Subcutaneous abdominal adipose tissue (tissue), 5 donors: Measurements from ENCODE around the gene ACTG1.

Source experiments
- H3K27ac ChIP-seq: one replicate; pipeline ENCODE4 v1.7.0; 2013; ENCODE audit warnings: low read depth, mild to moderate bottlenecking, inconsistent platforms, low read length, moderate library complexity
- H3K27me3 ChIP-seq, 5 donors: one replicate each; pipeline ENCODE4 v1.7.0; 2013; ENCODE audit warnings: low read length in 5 of 5, inconsistent platforms in 1 of 5; ENCODE audit not compliant: control insufficient read depth in 5 of 5, insufficient read depth in 4 of 5
- H3K36me3 ChIP-seq, 5 donors: one replicate each; pipeline ENCODE4 v1.7.0; 2013; ENCODE audit warnings: low read length in 5 of 5; ENCODE audit not compliant: control insufficient read depth in 5 of 5, insufficient read depth in 5 of 5
- H3K4me1 ChIP-seq, 5 donors: one replicate each; pipeline ENCODE4 v1.7.0; 2013; ENCODE audit warnings: low read length in 5 of 5, mild to moderate bottlenecking in 3 of 5, moderate library complexity in 1 of 5; ENCODE audit not compliant: control insufficient read depth in 5 of 5, insufficient read depth in 5 of 5
- H3K4me3 ChIP-seq, 5 donors: one replicate each; pipeline ENCODE4 v1.7.0; 2013; ENCODE audit warnings: low read length in 5 of 5, low read depth in 1 of 5
- H3K9ac ChIP-seq, 5 donors: one replicate each; pipeline ENCODE4 v1.7.0; 2013; ENCODE audit warnings: low read length in 5 of 5, mild to moderate bottlenecking in 4 of 5, moderate library complexity in 3 of 5
- H3K9me3 ChIP-seq, 5 donors: one replicate each; pipeline ENCODE4 v1.7.0; 2013; ENCODE audit warnings: low read length in 5 of 5; ENCODE audit not compliant: control insufficient read depth in 5 of 5
- donor health status: healthy.
- donor health status: healthy.
- donor health status: healthy.
- donor health status: healthy.
- donor health status: healthy.

The ACTG1 gene

GRCh38 chr17:81489012-81489997 lies 23.3 kb downstream of the ACTG1 start:
- peaks cover 6 to 19% (median 11%) of the 10 kb centered on the region in 5 donors for H3K27me3 ChIP-seq
- peak overlapping the region in 1 of 5 donors; percentile 70 for H3K4me3 ChIP-seq
- no peak overlapping the region for H3K27ac ChIP-seq
- peak overlapping the region in 1 of 5 donors; percentile 35 for H3K9ac ChIP-seq
- no peaks in the 10 kb centered on the region for H3K36me3 ChIP-seq
- H3K4me1 ChIP-seq: peaks cover 0 to 28% (median 19%) of the 10 kb centered on the region in 5 donors
- H3K9me3 ChIP-seq: no peaks in the 10 kb centered on the region

GRCh38 chr17:81488276-81488860 lies 24.2 kb downstream of the ACTG1 start:
- no peak overlapping the region for H3K27ac ChIP-seq
- H3K9me3 ChIP-seq: no peaks in the 10 kb centered on the region
- peaks cover 0 to 38% (median 27%) of the 10 kb centered on the region in 5 donors for H3K4me1 ChIP-seq
- no peaks in the 10 kb centered on the region for H3K36me3 ChIP-seq
- peak overlapping the region in 4 of 5 donors; percentile 61 to 82 (median 70) for H3K9ac ChIP-seq
- peaks cover 6 to 19% (median 8%) of the 10 kb centered on the region in 5 donors for H3K27me3 ChIP-seq
- peak overlapping the region in 4 of 5 donors; percentile 39 to 70 (median 60) for H3K4me3 ChIP-seq

- no peaks in the 10 kb centered on the region for H3K36me3 ChIP-seq
- peak overlapping the region in 4 of 5 donors; percentile 61 to 82 (median 70) for H3K9ac ChIP-seq
Measured at GRCh38 chr17:81487487-81488275, 24.9 kb downstream of the ACTG1 start.

GRCh38 chr17:81487089-81487486 lies 25.5 kb downstream of the ACTG1 start:
- Histone ChIP-seq H3K9ac (no peak overlapping the region), H3K4me1 (peaks cover 0 to 46% (median 34%) of the 10 kb centered on the region in 5 donors), H3K36me3 (no peaks in the 10 kb centered on the region), H3K4me3 (peak overlapping the region in 2 of 5 donors; percentile 60 to 70), H3K9me3 (no peaks in the 10 kb centered on the region), H3K27me3 (peaks cover 2 to 16% (median 4%) of the 10 kb centered on the region in 5 donors), H3K27ac (no peak overlapping the region)

More at GRCh38 chr17:81487487-81488275, 24.9 kb downstream of the ACTG1 start:
- Histone ChIP-seq H3K4me3 (peak overlapping the region in 4 of 5 donors; percentile 39 to 70 (median 60)), H3K9me3 (no peaks in the 10 kb centered on the region), H3K27me3 (peaks cover 2 to 19% (median 6%) of the 10 kb centered on the region in 5 donors), H3K27ac (no peak overlapping the region), H3K4me1 (peaks cover 0 to 44% (median 34%) of the 10 kb centered on the region in 5 donors)

- Histone ChIP-seq H3K27ac (no peak overlapping the region), H3K27me3 (peaks cover 0 to 12% (median 2%) of the 10 kb centered on the region in 5 donors), H3K4me1 (peaks cover 0 to 51% (median 39%) of the 10 kb centered on the region in 5 donors), H3K9ac (no peak overlapping the region), H3K36me3 (no peaks in the 10 kb centered on the region), H3K4me3 (no peak overlapping the region), H3K9me3 (no peaks in the 10 kb centered on the region)
Measured at GRCh38 chr17:81486199-81486810, 26.3 kb downstream of the ACTG1 start.

GRCh38 chr17:81484195-81484979 lies 28.2 kb downstream of the ACTG1 start:
- Histone ChIP-seq H3K9me3 (no peaks in the 10 kb centered on the region), H3K27ac (no peak overlapping the region), H3K27me3 (peaks cover 0 to 2% (median 0%) of the 10 kb centered on the region in 5 donors), H3K9ac (peak overlapping the region in 3 of 5 donors; percentile 37 to 64 (median 45)), H3K36me3 (no peaks in the 10 kb centered on the region), H3K4me3 (peak overlapping the region; percentile 44 to 66 (median 54)), H3K4me1 (peaks cover 0 to 66% (median 55%) of the 10 kb centered on the region in 5 donors)

GRCh38 chr17:81483862-81484194 lies 28.8 kb downstream of the ACTG1 start:
- Histone ChIP-seq H3K9me3 (no peaks in the 10 kb centered on the region), H3K36me3 (no peaks in the 10 kb centered on the region), H3K27ac (no peak overlapping the region), H3K4me1 (peaks cover 0 to 63% (median 54%) of the 10 kb centered on the region in 5 donors), H3K27me3 (peaks cover 0 to 2% (median 0%) of the 10 kb centered on the region in 5 donors), H3K9ac (peak overlapping the region in 3 of 5 donors; percentile 37 to 64 (median 45)), H3K4me3 (peak overlapping the region in 4 of 5 donors; percentile 51 to 66 (median 57))

GRCh38 chr17:81483085-81483861 lies 29.3 kb downstream of the ACTG1 start:
- Histone ChIP-seq H3K27me3 (peaks cover 0 to 2% (median 0%) of the 10 kb centered on the region in 5 donors), H3K9me3 (no peaks in the 10 kb centered on the region), H3K27ac (no peak overlapping the region), H3K4me1 (peaks cover 0 to 57% (median 48%) of the 10 kb centered on the region in 5 donors), H3K36me3 (no peaks in the 10 kb centered on the region), H3K9ac (peak overlapping the region in 2 of 5 donors; percentile 37 to 64), H3K4me3 (peak overlapping the region in 3 of 5 donors; percentile 54 to 66 (median 60))
